ENCODE data around the gene METRNL.
"Not testable (repeated sequence)": the region's sequence is repeated elsewhere in the genome, so short reads cannot be mapped to it uniquely, and the experiment has no call there.

The METRNL gene

DNA sequence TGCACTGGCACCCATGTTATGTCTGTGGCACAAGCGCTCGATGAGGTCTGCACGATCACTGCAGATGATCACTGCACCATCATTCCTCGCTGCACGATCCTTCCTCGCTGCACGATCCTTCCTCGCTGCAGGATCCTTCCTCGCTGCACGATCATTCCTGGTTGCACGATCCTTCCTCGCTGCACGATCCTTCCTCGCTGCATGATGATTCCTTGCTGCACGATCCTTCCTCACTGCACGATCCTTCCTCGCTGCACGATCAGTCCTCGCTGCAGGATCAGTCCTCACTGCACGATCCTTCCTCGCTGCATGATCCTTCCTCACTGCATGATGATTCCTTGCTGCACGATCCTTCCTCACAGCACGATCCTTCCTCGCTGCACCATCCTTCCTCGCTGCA is 29.3 kb downstream of the METRNL start:
- no peak for DNase-seq

DNA sequence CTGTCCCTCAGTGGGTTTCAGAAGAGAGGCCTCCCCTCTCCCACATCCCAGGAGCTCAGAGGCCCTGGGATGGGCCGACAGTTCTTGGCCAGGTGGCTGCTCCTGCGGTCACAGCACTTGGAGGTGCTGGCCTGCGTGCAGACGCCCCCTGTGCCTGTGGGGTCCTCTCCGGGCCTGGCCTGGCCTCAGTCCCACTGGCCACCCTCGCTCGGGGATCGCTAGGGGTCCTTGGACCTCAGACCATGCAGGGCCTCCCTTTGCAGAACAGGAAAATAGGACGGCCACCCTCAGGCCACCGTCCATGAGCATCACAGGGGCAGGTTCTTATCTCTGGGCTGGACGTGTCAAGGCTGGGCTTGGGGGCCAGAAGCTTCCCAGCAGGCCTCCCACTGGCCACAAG is 30.0 kb downstream of the METRNL start:
- DNase-seq: no peak

DNA sequence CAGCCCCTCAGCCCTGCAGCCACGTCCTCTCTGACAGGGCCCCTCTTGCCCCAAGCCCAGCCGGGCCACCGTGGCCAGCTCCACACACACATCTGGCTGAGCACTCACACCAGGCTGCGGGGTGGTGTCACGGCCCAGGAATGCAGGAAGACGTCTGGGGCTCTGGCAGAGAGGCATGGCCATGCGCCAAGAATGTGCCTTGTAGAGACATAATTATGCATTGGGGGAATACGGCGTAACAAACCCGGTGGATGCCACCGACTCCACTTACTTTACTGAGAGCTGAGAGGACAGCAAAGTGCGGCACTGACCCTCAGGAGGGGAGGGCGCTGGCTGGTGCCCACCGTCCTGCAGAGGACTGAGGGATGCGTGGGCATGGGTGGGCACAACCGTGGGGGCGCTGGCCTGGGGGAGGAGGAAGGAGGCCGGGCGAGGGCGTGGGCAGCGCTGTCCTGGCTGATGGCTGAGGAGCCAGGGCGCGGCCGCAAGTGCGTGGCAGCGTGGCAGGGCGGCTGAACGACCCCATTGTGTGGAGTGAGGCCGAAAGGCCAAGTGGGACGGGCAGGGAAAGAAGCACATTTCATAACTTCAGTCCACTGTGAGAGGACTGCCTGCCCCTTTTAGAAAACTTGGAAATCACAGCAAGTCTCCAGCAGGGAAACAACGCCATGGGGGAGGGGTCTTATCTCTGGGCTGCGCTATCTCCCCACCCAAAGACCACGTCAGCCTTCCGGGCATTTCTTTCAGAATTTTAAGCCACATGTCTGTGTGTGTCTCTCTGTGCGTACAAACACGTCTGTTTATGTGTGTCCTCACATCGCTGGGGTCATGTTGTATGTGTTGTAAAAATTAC is 30.6 kb downstream of the METRNL start:
- no peak for DNase-seq

DNA sequence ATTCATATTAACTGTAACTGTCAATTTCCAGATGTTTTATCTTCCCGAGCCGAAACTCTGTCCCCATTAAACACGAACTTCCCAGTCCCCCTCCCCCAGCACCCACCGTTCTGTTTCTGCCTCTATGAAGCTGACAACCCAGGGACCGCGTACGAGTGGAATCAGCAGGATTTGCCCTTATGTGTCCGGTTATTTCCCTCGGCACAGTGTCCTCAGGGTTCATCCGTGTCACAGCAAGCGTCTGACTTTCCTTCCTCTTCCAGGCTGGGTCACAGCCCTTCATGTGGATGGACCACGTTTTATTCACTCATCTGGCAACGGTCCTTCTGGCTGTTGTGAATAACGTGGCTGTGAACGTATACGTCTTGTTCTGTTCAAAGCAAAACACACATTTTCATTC is 31.3 kb downstream of the METRNL start:
- DNase-seq: no peak

DNA sequence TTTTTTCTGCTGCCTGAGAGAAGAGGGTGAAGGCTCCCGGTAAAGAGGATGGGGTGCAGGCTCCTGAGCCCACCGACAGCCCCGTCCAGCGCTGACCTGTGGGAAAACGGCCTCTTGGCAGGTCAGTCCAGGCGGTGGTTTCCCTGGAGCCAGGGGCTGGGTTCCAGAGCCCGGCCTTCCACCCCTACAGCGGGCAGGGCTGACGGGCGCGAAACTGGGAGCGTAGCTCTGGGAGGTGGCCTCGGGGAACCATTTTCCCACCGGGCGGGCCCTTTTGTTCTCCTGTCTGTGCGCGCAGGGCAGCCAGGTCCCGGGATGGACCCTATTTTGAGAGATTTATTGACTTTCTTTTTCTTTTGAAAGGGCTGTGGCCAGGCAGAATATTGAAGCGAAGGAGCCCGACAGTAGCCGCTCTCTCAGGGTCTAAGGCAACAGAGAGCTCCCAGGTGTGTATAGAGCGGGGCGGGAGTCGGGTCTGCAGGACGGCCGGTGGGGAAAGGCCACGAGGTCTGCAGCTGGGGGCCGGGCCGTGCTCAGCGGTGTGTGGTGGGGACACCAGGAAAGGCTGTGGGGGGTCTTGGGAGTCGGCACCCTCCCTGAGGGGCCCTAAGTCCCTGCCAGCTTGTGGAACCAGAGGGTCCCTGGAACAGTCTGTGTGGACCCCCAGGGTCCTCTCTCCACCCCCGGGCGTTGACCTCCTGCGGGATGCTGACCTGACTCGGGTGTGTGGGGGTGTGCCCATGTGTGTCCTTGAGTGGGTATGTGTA is 32.3 kb downstream of the METRNL start:
- DNase-seq: no peak

DNA sequence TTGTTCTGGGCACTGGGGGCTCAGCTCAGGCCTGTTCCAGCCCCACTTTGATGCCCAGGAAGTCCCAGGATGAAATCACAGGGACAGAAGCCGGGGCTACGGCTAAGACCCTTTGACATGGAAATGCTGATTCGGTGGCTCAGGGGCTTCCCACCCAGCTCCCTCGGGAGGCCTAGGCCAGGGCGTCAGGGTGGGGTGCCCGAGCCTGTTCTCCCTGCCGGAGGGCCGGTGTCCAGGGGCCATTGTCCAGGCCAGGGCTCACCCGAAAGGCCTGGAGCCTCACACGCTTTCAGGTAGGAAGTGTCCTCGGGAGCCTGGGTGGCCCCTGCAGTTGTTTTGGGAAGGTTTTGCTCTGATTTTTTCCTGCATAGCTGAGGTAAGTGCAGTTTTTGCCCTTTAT is 34.0 kb downstream of the METRNL start:
- DNase-seq: no peak

DNA sequence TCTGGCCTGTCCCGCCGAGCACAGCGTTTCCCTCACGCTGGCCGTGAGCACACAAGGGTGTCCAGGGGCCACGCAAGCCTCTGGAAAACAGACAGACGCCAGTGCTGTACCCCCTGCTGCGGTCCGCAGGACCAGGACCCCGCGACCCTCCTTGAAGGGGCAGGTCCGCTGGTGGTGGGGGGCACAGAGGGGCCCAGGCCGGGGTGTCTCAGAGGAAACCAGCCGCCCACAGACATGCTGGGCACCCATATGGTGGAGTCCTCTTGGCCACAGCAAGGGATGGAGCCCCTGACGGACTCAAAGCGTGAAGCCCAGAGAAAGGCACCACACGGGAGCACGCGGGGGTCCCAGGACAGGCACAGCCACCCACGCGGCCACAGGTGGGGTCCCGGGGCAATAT is 34.4 kb downstream of the METRNL start:
- DNase-seq: no peak

DNA sequence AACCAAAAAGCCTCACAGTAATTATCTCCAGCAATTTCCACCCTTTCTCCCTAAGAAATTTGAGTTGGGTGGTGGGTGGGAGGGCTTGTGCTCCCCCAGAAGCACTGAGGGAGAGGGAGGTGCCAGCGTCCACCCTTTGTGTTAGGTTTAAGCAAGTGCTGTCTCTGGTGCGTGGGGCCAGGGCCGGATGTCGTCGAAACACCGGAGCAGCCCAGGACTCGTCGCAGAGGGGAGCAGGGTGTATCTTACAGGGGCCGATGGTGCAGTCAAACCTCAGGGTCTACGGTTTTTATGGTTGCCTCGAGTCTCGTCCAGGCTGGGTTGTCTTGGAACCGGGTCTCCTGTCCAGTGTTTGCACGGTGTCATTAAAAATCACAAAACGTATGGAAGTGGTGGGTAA is 35.3 kb downstream of the METRNL start:
- no peak for DNase-seq

DNA sequence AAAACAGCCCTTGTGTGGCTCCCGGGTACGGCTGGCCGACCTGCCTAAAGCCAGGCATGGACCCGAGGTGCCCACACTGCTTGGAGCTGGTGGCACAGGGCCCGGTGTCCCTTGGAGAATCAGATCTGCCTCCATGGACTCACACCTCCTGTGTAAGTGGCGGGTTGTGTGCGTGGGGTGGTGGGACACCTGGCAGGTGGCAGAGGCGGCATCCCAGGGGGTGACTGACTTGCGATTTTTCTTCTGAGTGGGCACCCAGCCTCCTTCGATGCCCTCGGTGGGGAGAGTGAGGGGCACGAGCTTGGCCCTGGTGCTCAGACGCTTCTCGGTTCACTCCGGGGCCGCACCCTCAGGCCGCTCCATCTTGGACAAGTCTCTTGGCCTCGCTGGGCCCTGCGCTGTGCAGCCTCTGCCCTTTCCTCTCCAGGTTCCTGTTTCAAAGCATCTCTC is 35.8 kb downstream of the METRNL start:
- DNase-seq: no peak

DNA sequence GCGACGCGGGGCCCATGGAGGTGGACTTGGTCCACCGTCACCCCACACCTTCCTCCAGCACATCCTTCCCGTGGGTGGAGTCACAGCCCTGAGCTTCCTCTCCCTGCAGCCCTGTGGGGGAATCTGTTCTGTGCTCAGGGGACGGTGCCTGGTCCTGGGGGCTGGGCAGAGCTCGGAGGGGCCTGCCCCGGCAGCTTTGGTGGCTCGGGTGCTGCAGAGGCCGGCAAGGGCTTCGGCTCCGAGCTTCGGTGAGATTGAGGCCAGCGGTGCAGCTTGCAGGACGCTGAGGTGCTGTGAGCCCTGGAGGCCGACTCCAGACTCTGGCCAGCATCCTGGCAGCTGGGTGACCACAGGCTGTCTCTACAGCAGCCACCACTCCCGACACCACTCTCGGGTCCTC is 36.4 kb downstream of the METRNL start:
- no peak for DNase-seq

DNA sequence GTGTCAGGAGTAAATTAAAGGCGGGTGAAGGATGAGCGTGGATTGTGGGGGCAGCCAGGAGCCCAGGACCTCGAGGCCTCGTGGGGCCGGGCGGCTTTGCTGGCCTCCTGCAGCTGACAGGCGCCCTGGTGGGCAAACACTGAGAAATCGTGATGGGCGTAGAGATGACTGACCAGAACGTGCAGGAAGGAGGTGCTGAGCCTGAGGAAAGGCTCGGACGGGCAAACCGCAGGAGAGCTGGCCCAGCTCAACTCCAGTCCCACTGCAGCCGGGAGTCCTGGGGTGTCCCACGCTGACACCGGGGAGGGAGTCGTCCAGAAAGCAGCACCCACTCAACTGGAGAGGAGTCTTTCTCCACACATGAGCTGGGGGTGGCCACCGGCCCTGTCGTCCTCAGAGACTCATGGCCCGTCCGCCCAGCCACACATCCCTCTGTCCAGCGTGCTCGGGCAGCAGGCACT is 36.9 kb downstream of the METRNL start:
- DNase-seq: no peak

DNA sequence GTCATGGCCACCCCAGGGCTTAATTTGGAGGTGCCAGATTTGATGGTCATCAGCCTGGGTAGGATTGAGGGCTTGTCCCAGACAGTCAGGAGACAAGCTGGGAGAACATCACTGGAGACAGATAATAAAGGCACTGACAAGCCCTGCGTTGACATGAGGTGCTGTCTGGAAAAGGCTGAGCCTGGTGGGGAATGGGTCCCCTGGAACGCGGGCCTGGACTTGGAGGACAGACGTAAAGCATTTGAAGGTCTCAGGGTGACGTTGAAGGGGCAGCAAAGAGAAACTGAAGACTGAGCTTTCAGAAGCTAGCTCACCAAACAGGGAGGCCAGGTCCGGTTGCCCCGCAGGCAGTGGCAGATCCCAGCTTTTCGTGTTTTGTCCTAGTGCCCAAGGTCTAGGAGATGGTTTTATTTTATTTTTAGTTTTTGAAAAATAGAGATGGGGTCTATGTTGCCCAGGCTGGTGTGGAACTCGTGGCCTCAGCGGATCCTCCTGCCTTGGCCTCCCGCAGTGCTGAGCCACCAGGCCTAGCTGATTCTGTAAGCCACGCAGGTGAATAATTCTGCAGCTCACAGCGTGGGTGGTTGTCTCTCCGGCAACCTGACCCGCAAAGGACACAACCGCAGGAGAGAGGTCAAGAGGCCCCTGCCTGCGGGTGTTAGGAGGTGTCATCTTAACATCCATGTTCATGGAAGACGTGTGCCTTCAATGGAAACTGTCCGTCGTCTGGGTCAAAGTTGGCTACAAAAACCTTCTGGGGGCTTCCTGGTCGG is 37.6 kb downstream of the METRNL start:
- DNase-seq: no peak

DNA sequence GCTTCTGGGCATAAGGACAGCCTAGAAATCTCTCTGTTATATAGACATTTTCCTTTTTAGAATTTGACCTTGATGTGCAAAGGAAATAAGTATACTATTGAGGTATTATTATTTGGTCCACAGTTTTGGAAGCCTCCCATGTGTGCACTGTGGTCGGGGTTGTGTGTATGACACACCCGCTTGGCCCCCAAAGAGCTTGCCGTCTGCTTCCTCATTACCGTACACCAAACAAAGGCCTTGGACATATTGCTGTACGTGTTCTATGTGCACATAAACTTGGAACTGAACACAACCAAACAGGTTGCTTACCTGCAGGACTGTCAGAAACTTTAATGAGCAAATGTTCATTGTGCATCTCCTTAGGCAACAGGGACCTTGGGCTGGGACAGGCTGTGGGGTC is 38.2 kb downstream of the METRNL start:
- no peak for DNase-seq

DNA sequence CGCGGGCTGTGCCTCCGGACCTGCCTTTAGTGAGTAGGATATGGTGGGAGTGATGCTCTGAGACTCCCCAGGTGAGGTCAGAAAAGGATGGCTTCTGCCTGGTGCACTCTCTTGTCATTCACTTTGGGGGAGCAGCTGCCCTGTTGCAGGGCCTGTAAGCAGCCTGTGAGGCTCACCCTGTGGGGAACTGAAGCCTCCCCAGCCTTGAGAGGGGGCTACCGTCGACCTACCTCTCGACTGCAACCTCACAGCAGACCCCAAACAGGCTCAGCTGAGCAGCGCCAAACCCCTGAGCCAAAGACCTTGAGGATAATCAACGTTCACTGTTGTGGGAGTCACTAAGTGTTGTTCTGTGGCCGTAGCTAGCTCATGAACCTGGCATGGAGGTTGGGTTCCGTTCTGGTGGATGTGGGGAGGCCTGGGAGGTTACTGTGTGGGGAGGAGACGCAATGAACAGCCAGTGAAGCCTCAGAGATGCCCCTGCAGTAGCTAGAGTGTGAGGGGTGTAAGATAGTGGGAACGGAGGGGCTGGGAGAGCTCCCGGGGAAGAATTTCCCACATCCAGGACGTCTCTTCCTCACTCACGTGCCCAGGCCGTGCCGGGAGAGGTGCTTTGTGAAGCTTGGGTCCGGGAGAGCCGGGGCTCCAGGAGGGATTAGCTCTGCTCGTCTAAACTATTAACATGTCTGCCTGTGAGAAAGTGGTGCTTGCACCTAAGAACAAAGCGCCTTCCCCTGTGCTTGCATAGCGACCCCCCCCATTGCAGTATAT is 38.8 kb downstream of the METRNL start:
- no peak for DNase-seq

DNA sequence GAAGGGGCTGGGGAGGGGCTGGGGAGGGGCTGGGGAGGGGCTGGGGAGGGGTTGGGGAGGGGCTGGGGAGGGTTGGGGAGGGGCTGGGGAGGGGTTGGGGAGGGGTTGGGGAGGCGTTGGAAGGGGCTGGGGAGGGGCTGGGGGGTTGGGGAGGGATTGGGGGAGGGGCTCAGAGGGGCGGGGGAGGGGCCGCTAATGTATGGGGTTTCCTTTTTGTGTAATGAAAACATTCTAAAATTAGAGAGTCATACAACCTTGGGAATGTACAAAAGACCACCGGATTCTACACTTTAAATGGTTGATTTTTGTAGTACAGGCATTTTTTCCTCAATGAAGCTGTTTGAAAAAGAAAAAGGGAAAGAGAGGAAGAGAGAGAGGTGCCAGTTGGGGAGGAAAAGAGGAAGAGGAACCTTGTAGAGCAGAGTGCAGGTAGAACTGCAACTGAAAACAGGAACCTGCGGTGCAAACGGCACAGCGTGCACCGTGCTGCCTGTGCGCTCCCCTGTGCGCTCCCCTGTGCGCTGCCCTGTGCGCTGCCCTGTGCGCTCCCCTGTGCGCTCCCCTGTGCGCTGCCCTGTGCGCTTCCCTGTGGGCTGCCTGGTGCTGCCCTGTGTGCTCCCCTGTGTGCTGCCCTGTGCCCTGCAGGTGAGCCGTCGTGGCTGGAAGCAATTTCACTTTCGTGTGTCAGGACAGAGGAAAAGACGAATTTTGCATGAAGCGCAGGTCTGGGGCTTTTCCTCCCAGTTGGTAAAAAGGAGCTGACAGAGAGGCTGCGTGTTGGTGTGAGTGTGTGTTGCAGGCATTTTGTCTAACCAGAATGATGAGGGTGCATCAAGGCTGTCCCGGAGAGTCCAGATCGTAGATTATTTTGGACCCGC is 40.8 kb downstream of the METRNL start:
- DNase-seq: no peak

DNA sequence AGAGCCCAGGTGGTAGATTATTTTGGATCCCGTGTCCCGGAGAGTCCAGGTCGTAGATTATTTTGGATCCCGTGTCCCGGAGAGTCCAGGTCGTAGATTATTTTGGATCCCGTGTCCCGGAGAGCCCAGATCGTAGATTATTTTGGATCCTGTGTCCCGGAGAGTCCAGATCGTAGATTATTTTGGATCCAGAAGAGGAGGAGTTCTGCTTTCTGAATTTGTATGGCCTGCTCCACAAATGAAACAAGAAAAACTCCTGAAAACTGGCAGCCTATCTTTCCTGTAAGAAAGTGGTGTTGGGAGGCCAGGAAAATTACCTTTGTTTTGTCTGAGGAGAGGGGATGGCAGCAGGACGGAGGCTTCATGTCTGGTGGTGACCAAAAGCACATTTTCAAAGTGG is 42.1 kb downstream of the METRNL start:
- not testable (repeated sequence) for DNase-seq

DNA sequence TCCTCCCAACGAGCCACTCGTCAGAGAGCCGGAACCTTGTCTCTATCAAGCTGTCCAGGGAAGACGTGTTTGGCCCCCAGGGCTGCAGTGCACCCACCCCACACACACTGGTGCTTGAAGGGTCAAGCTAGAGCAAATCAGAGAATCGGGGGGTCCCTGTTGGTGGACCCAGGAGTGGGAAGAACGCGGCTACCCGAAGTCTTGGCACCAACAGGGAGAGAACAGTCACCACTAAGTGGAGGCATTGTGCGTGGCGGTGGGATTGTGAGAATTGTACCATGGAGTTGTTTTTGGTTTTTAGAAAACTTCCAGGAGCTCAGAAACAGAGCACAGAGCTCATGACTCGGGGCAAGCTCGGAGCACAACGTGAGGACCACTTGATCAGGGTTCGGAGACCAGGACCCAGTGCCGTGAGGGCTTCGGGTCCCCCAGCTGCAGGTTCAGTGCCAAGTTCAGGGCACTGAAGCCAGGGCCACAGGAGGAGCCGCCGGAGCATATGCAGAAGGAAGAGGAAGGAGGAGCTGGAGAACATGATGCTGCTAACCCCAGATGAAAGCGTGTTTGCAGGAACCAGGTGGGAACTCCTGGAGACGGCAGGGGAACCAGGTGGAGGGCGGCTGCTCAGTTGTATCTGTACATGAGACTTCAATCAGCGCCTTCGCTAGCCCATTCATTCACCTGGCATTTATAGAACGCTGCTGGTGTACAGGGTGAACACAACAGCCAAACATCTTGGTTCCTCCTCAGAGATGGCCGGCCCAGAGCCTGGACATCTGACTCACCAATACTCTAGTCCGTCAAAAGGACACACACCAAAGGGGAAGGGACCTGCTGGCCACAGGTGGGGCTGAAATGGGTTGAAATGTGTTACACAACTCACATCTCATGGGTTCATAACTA is 42.8 kb downstream of the METRNL start:
- no peak for DNase-seq

DNA sequence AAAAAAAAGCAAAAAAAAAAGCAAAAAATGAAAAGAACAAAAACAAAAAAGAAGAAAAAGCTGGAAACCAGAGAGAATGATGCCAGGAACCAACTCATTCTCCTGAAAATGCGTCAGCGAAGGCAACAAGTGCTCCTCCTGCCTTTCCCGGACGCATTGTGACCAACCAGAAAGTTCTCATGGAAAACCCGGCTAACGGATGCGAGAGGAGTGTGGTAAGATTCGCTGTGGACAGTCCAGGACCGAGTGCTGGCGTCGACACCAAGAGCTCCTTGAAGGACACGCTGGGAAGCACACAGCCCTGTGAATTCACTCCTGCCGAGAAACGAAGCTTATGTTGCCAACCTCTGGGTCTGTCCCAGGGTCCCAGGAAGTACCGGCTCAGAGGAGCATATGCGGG is 43.4 kb downstream of the METRNL start:
- DNase-seq: no peak

DNA sequence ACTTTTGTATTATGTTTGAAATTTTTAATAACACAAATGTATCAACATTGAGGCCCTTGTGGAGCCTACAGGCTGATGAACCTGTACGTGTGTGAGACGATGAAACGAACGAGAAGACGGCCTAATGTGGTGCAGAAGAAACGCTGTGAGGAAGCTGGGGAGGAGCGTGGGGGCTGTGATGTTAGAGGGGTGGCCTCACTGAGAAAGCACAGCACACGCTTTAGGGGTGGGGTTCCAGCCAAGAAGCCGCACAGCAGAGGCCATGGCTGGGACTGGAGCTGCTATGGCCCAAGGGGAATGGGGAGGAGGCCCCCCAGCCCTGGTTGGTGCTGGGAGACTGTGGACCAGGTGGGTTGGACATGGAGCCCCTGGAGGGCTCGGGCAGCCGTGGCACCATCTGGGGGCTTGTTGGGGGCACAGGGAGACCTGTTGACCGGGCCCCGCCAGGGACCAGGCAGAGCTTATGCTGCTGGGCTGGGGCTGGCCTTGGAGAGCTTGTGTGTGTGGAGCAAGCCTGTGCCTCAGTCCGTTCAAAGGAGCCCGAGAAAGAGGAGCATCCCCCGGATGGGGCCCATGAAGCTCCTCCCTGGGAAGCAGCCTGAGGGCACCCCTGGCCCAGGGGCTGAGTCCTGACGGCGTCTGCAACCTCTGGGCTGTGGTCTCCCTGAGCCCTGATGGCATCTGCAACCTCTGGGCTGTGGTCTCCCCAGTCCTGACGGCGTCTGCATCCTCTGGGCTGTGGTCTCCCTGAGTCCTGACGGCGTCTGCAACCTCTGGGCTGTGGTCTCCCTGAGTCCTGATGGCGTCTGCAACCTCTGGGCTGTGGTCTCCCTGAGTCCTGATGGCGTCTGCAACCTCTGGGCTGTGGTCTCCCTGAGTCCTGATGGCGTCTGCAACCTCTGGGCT is 44.7 kb downstream of the METRNL start:
- DNase-seq: no peak
